GM12864 (cell line): Measurements from ENCODE around the gene MPV17L2.

ENCODE experiments used
- DNase-seq: peaks from one replicate; pipeline ENCODE4 v3.0.0-alpha.2; 2011; ENCODE audit warnings: low read depth
- H3K4me3 ChIP-seq: 2 replicates; pipeline ENCODE4 v1.5.1; 2011; ENCODE audit warnings: mild to moderate bottlenecking, low read depth, low read length, control low read depth
- TF ChIP-seq, protein P1 (sequence below): IDR thresholded peaks from 2 replicates; pipeline ENCODE4 v1.5.1; 2011; ENCODE audit warnings: low read depth, mild to moderate bottlenecking, moderate library complexity, low read length, control low read depth, inconsistent platforms; ENCODE audit errors: missing control alignments

MPV17L2 gene

DNA sequence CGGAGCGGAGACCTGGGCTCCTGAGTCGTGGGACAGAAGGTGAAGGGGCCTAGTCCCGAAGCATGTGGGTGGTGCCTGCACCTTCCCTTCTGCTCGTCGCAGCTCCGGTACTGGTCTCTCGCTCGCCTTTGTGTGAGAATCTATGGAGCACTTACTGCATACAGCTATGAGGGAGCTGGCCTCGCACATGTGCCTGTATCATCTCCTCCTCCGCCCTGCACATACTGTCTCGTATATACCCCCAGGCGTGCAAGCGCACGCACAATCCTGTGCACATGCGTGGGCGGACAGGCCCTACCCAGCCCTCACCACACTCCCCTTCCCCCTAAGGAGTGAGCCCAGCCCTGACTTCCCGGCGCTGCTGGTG, 31.4 kb upstream of the MPV17L2 start:
- TF ChIP-seq, protein P1, sequence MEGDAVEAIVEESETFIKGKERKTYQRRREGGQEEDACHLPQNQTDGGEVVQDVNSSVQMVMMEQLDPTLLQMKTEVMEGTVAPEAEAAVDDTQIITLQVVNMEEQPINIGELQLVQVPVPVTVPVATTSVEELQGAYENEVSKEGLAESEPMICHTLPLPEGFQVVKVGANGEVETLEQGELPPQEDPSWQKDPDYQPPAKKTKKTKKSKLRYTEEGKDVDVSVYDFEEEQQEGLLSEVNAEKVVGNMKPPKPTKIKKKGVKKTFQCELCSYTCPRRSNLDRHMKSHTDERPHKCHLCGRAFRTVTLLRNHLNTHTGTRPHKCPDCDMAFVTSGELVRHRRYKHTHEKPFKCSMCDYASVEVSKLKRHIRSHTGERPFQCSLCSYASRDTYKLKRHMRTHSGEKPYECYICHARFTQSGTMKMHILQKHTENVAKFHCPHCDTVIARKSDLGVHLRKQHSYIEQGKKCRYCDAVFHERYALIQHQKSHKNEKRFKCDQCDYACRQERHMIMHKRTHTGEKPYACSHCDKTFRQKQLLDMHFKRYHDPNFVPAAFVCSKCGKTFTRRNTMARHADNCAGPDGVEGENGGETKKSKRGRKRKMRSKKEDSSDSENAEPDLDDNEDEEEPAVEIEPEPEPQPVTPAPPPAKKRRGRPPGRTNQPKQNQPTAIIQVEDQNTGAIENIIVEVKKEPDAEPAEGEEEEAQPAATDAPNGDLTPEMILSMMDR: no peak
- H3K4me3 ChIP-seq: no peak overlapping the region
- no peak for DNase-seq

DNA sequence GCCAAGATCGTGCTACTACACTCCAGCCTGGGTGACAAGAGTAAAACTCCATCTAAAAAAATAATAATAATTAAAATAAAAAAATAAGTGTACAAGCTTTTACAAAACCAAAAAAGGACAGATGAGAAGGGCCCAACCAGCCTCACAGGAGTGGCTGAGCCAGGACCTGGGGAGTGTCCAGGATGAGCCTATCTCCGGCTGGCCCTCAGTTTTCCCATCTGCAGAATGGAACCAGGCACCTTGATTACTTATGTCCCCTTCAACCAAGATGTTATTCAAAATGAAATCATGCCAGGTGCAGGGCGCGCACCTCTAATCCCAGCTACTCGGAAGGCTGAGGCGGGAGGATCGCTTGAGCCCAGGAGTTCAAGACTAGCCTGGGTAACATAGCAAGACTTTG, 28.9 kb upstream of the MPV17L2 start:
- TF ChIP-seq, protein P1: no peak
- DNase-seq: no peak
- no peak overlapping the region for H3K4me3 ChIP-seq

GRCh38 chr19:18165794-18166544, 27.0 kb upstream of the MPV17L2 start:
- TF ChIP-seq, protein P1: no peak
- DNase-seq: no peak
- H3K4me3 ChIP-seq: no peak overlapping the region

- TF ChIP-seq, protein P1: no peak
Measured at GRCh38 chr19:18167011-18167410, 26.0 kb upstream of the MPV17L2 start.

GRCh38 chr19:18167975-18168645, 24.9 kb upstream of the MPV17L2 start:
- DNase-seq: no peak
- TF ChIP-seq, protein P1: peak; percentile 93
- peak overlapping the region; percentile 49 for H3K4me3 ChIP-seq

More at GRCh38 chr19:18167011-18167410, 26.0 kb upstream of the MPV17L2 start:
- no peak for DNase-seq
- H3K4me3 ChIP-seq: no peak overlapping the region

DNA sequence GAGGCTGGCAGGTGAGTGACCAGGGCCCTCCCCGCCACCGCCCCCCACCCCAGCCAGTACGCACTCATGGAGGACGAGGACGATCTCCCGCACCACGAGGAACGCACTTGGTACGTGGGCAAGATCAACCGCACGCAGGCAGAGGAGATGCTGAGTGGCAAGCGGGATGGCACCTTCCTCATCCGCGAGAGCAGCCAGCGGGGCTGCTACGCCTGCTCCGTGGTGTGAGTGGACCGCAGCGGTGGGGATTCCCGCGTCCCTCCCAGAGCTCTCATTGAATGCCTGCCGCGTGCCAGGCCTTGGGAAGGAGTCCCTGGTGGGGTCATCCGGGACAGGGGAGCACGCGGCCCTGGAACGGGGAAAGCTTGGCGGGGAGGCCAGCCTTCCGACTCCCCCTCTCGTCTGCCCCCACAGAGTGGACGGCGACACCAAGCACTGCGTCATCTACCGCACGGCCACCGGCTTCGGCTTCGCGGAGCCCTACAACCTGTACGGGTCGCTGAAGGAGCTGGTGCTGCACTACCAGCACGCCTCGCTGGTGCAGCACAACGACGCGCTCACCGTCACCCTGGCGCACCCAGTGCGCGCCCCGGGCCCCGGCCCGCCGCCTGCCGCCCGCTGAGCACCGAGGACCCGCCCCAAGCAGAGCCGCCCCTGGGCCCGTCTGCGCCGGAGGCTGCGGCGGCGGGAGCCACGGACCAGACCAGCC, 24.2 kb upstream of the MPV17L2 start:
- TF ChIP-seq, protein P1: no peak
- H3K4me3 ChIP-seq: peak overlapping the region; percentile 49
- no peak for DNase-seq
